H9 (cell line): ENCODE data around the gene HES3. TPM values are rescaled to one million over a fixed set of nuclear protein-coding genes. Genes with fewer than 3 reads are reported as not detected.

Experiments
- DNase-seq: peaks from one replicate; pipeline ENCODE4 v3.0.0-alpha.2; 2017
- H2AFZ ChIP-seq: one replicate; pipeline ENCODE4 v1.6.1; 2013; ENCODE audit warnings: mild to moderate bottlenecking, low read length, control low read depth, moderate library complexity
- H2AK5ac ChIP-seq: 2 replicates; pipeline ENCODE4 v1.6.1; 2013; ENCODE audit warnings: low read length, control low read depth, mixed read lengths; ENCODE audit not compliant: insufficient read length
- H2BK120ac ChIP-seq: one replicate; pipeline ENCODE4 v1.6.1; 2013; ENCODE audit warnings: low read depth, mild to moderate bottlenecking, low read length, control low read depth, inconsistent platforms; ENCODE audit not compliant: poor library complexity, severe bottlenecking
- H2BK12ac ChIP-seq: 2 replicates; pipeline ENCODE4 v1.6.1; 2013; ENCODE audit warnings: low read length, control low read depth, mixed read lengths, low read depth; ENCODE audit not compliant: insufficient read length
- H2BK15ac ChIP-seq: 2 replicates; pipeline ENCODE4 v1.6.1; 2013; ENCODE audit warnings: low read depth, low read length, control low read depth
- H2BK20ac ChIP-seq: one replicate; pipeline ENCODE4 v1.6.1; 2013; ENCODE audit warnings: low read depth, mild to moderate bottlenecking, low read length, control low read depth, inconsistent platforms; ENCODE audit not compliant: poor library complexity, severe bottlenecking
- H2BK5ac ChIP-seq: 2 replicates; pipeline ENCODE4 v1.6.1; 2013; ENCODE audit warnings: low read length, control low read depth, mixed read lengths; ENCODE audit not compliant: insufficient read length
- H3K14ac ChIP-seq: 2 replicates; pipeline ENCODE4 v1.6.1; 2013; ENCODE audit warnings: low read length, control low read depth; ENCODE audit not compliant: insufficient read depth
- H3K18ac ChIP-seq: 2 replicates; pipeline ENCODE4 v1.6.1; 2013; ENCODE audit warnings: low read depth, mild to moderate bottlenecking, mixed read lengths, low read length, control low read depth; ENCODE audit not compliant: insufficient read length
- H3K23ac ChIP-seq: 2 replicates; pipeline ENCODE4 v1.6.1; 2013; ENCODE audit warnings: low read length, control low read depth, mixed read lengths, low read depth; ENCODE audit not compliant: insufficient read length
- H3K23me2 ChIP-seq: 2 replicates; pipeline ENCODE4 v1.6.1; 2013; ENCODE audit warnings: low read depth, mild to moderate bottlenecking, mixed read lengths, low read length, control low read depth; ENCODE audit not compliant: insufficient read length, poor library complexity, severe bottlenecking
- H3K27ac ChIP-seq: 2 replicates; pipeline ENCODE4 v1.5.1; 2013; ENCODE audit warnings: low read length, control low read depth, mixed read lengths, low read depth; ENCODE audit not compliant: insufficient read length
- H3K27me3 ChIP-seq: 2 replicates; pipeline ENCODE4 v1.6.1; 2013; ENCODE audit warnings: low read length, control low read depth, inconsistent platforms; ENCODE audit not compliant: insufficient read depth
- H3K4ac ChIP-seq: 2 replicates; pipeline ENCODE4 v1.6.1; 2013; ENCODE audit warnings: low read depth, mild to moderate bottlenecking, control low read depth, inconsistent platforms, low read length, moderate library complexity
- H3K4me1 ChIP-seq: 2 replicates; pipeline ENCODE4 v1.6.1; 2013; ENCODE audit warnings: low read length, control low read depth, inconsistent platforms; ENCODE audit not compliant: insufficient read depth
- H3K4me2 ChIP-seq: 2 replicates; pipeline ENCODE4 v1.6.1; 2013; ENCODE audit warnings: low read length, control low read depth, mixed read lengths; ENCODE audit not compliant: insufficient read length, insufficient read depth
- H3K56ac ChIP-seq: 2 replicates; pipeline ENCODE4 v1.6.1; 2013; ENCODE audit warnings: low read depth, mild to moderate bottlenecking, mixed read lengths, low read length, control low read depth; ENCODE audit not compliant: insufficient read length
- H3K79me1 ChIP-seq: 2 replicates; pipeline ENCODE4 v1.6.1; 2013; ENCODE audit warnings: low read depth, mild to moderate bottlenecking, moderate library complexity, low read length, control low read depth, inconsistent platforms; ENCODE audit not compliant: insufficient read depth, poor library complexity, severe bottlenecking
- H3K79me2 ChIP-seq: 2 replicates; pipeline ENCODE4 v1.6.1; 2013; ENCODE audit warnings: low read length, control low read depth, inconsistent platforms; ENCODE audit not compliant: insufficient read depth
- H3K9ac ChIP-seq: 2 replicates; pipeline ENCODE4 v1.6.1; 2013; ENCODE audit warnings: low read length, control low read depth, mixed read lengths; ENCODE audit not compliant: insufficient read length; ENCODE audit errors: extremely low read depth
- H3K9me3 ChIP-seq: one replicate; pipeline ENCODE4 v1.6.1; 2013; ENCODE audit warnings: low read depth, low read length, inconsistent platforms; ENCODE audit not compliant: control insufficient read depth
- H3T11ph ChIP-seq: one replicate; pipeline ENCODE4 v1.6.1; 2013; ENCODE audit warnings: mild to moderate bottlenecking, low read length, control low read depth, inconsistent platforms
- H4K20me1 ChIP-seq: one replicate; pipeline ENCODE4 v1.6.1; 2013; ENCODE audit not compliant: control insufficient read depth, insufficient read length, insufficient read depth
- H4K5ac ChIP-seq: 2 replicates; pipeline ENCODE4 v1.6.1; 2013; ENCODE audit warnings: low read depth, mild to moderate bottlenecking, mixed read lengths, low read length, control low read depth; ENCODE audit not compliant: insufficient read length
- H4K8ac ChIP-seq: replicated peaks from 2 replicates; pipeline ENCODE4 v1.6.1; 2013; ENCODE audit warnings: low read length, control low read depth, mixed read lengths, low read depth; ENCODE audit not compliant: insufficient read length
- H4K91ac ChIP-seq: 2 replicates; pipeline ENCODE4 v1.6.1; 2013; ENCODE audit warnings: low read depth, mild to moderate bottlenecking, moderate library complexity, mixed read lengths, low read length, control low read depth; ENCODE audit not compliant: insufficient read length
- H3K27ac Mint-ChIP-seq, 3 experiments: 2 replicates in 2 of 3; 3 replicates in 1 of 3; pipeline ENCODE4 v1.8.0; 2020 to 2021; ENCODE audit warnings: mixed read lengths in 3 of 3, mild to moderate bottlenecking in 1 of 3, moderate library complexity in 1 of 3
- H3K27me3 Mint-ChIP-seq: 2 replicates; pipeline ENCODE4 v1.8.0; 2021; ENCODE audit warnings: low read depth, mild to moderate bottlenecking, moderate library complexity, mixed read lengths
- H3K36me3 Mint-ChIP-seq, 3 experiments: 2 replicates in 2 of 3; 3 replicates in 1 of 3; pipeline ENCODE4 v1.8.0; 2020 to 2021; ENCODE audit warnings: low read depth in 3 of 3, mixed read lengths in 3 of 3; ENCODE audit not compliant: insufficient read depth in 1 of 3
- H3K4me1 Mint-ChIP-seq, 2 experiments: 2 replicates each; pipeline ENCODE4 v1.8.0; 2020; ENCODE audit warnings: mixed read lengths in 2 of 2
- H3K4me3 Mint-ChIP-seq, 2 experiments: 2 replicates in 1 of 2; 3 replicates in 1 of 2; pipeline ENCODE4 v1.8.0; 2020 to 2021; ENCODE audit warnings: mild to moderate bottlenecking in 2 of 2, mixed read lengths in 2 of 2, moderate library complexity in 1 of 2
- H3K9me3 Mint-ChIP-seq, 2 experiments: 2 replicates in 1 of 2; 3 replicates in 1 of 2; pipeline ENCODE4 v1.8.0; 2020; ENCODE audit warnings: mild to moderate bottlenecking in 2 of 2, mixed read lengths in 2 of 2, moderate library complexity in 1 of 2
- CTCF ChIP-seq: fragments of 200-600 bp; sonication (generic); conservative IDR thresholded peaks from 3 replicates; pipeline ENCODE4 v1.8.0; 2021; ENCODE audit warnings: antibody characterized with exemption, mild to moderate bottlenecking
- WGBS: extraction: QIAGEN DNeasy Blood & Tissue Kit; methylation state at CpG from one replicate; pipeline ENCODE4 v1.1.7; 2013; ENCODE audit warnings: missing lambda C conversion rate, low lambda C conversion rate, mixed read lengths; ENCODE audit not compliant: insufficient read length; ENCODE audit errors: extremely low coverage; 5-methylcytosine and 5-hydroxymethylcytosine counted together
- total RNA-seq: library from RNA; stranded (reverse); gene quantifications from 2 replicates; pipeline ENCODE4 v1.2.1, GENCODE V29; 2021

The HES3 gene
- total RNA-seq, 1 experiment from 2014 or later = 89.9 TPM

DNA sequence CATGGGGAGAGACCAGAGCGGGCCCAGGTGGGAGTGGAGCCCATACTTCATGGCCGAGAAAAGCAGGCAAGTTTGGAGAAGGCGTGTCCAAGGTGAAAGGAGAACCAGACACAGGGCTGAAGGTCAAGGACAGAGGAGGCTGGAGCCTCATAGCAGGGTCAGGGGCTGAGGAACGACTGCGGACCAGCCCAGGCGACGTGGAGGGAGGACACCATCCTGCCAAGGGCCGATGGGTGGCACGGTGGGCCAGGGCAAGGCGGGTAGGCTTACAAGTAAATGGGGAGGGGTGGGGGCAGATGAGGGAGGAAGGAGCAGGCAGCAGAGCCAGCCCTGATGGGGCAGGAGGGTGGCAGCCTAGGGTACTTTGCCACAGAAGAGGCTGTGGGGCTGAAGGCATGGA is 35.1 kb downstream of the HES3 start:
- no peak for TF ChIP-seq CTCF
- Histone ChIP-seq H3K27ac (no peak overlapping the region), H3K14ac (no peak overlapping the region; the same call in 1 of the 2 replicates), H3K18ac (no peak overlapping the region), H3K9ac (no peak overlapping the region), H3K23ac (no peak overlapping the region), H2BK120ac (no peak overlapping the region), H4K20me1 (peaks cover 3% of the 10 kb centered on the region), H2BK5ac (no peak overlapping the region), H2BK20ac (no peak overlapping the region), H4K5ac (no peak overlapping the region), H3K4ac (no peak overlapping the region), H3K23me2 (no peaks in the 10 kb centered on the region), H3T11ph (no peak overlapping the region), H3K79me1 (no peaks in the 10 kb centered on the region), H3K56ac (no peak overlapping the region), H3K4me1 (0 out of 2 replicates have a peak, but pooled peaks cover 2% of the 10 kb centered on the region), H2BK12ac (no peak overlapping the region), H3K79me2 (no peaks in the 10 kb centered on the region), H3K27me3 (no peaks in the 10 kb centered on the region), H2AK5ac (no peak overlapping the region), H2AFZ (no peak overlapping the region), H3K4me2 (no peak overlapping the region), H3K9me3 (no peaks in the 10 kb centered on the region), H2BK15ac (no peak overlapping the region), H4K8ac (no peak overlapping the region), H4K91ac (no peak overlapping the region)
- DNase-seq = no peak
- Mint-ChIP-seq H3K27me3 (no peaks in the 10 kb centered on the region), H3K9me3 (no peaks in the 10 kb centered on the region), H3K27ac (peak overlapping the region; percentile 22 to 64 (median 25); a peak in 5 of 7 replicates), H3K4me1 (peaks cover 14 to 31% of the 10 kb centered on the region in 2 experiments), H3K4me3 (no peak overlapping the region; a peak in 1 of 5 replicates), H3K36me3 (peaks cover 5 to 10% (median 7%) of the 10 kb centered on the region in 3 experiments; a peak in 4 of 7 replicates)
- no CpG with 5 or more reads among the region's 10 CpGs for WGBS
